ENCODE data around the gene NPAT. TPM values are rescaled to one million over a fixed set of nuclear protein-coding genes. Genes with fewer than 3 reads are reported as not detected.

Gene NPAT
- total and polyA plus RNA-seq, 4 donors: 1.6 to 12.7 (median 5.9) TPM

DNA sequence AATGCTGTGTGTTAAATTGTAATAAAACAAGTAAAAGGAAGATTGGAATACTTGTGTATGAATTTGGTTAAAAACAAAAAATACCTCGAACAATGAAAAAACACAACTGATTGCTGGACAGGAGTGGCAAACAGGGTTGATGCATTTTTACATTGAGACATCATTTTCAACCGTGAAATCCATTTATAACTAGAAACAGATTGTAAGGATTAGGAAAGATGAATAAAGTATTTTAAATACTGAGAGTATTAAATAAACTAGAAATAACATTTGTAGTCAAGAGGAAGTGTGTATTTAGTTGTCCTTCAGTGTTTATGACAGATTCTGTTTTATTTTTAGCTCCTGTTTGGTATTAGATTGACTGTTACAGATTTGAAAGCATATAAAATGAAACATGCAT is 5.8 kb upstream of the NPAT start:
- TF ChIP-seq RXRA (IDR thresholded peaks at IDR 0.05): no peak
- TF ChIP-seq, protein P1, sequence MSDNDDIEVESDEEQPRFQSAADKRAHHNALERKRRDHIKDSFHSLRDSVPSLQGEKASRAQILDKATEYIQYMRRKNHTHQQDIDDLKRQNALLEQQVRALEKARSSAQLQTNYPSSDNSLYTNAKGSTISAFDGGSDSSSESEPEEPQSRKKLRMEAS (IDR thresholded peaks at IDR 0.05): no peak
- no peak for TF ChIP-seq NR2F2 (IDR thresholded peaks at IDR 0.05)
- TF ChIP-seq RAD21 (IDR thresholded peaks at IDR 0.05): no peak
- TF ChIP-seq ATF3 (IDR thresholded peaks at IDR 0.05): no peak
- TF ChIP-seq REST (IDR thresholded peaks at IDR 0.05): no peak
- TF ChIP-seq TAF1 (conservative IDR thresholded peaks at IDR 0.05): no peak
- no peak for TF ChIP-seq HNF4G (IDR thresholded peaks at IDR 0.05)
- TF ChIP-seq FOXA2 (IDR thresholded peaks at IDR 0.05): no peak
- TF ChIP-seq HNF4A (conservative IDR thresholded peaks at IDR 0.05): no peak
- no peak for TF ChIP-seq YY1 (IDR thresholded peaks at IDR 0.05)
- no peak for TF ChIP-seq EGR1 (IDR thresholded peaks at IDR 0.05; ENCODE audit: low read depth in 2 of 2)
- TF ChIP-seq, protein P2, sequence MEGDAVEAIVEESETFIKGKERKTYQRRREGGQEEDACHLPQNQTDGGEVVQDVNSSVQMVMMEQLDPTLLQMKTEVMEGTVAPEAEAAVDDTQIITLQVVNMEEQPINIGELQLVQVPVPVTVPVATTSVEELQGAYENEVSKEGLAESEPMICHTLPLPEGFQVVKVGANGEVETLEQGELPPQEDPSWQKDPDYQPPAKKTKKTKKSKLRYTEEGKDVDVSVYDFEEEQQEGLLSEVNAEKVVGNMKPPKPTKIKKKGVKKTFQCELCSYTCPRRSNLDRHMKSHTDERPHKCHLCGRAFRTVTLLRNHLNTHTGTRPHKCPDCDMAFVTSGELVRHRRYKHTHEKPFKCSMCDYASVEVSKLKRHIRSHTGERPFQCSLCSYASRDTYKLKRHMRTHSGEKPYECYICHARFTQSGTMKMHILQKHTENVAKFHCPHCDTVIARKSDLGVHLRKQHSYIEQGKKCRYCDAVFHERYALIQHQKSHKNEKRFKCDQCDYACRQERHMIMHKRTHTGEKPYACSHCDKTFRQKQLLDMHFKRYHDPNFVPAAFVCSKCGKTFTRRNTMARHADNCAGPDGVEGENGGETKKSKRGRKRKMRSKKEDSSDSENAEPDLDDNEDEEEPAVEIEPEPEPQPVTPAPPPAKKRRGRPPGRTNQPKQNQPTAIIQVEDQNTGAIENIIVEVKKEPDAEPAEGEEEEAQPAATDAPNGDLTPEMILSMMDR (IDR thresholded peaks at IDR 0.05; ENCODE audit: low read depth, low read length, missing input control): no peak
- no peak overlapping the region for H3K4me3 ChIP-seq (ENCODE audit: low read depth in 1 of 3, low read length in 3 of 3)
- peaks cover 5 to 25% (median 14%) of the 10 kb centered on the region in 4 donors for H3K36me3 ChIP-seq (ENCODE audit: control insufficient read depth in 4 of 4, insufficient read depth in 3 of 4, low read depth in 1 of 4, low read length in 3 of 4)
- 91% methylated on average over 2 of the region's 2 CpGs for WGBS
- peaks cover 0 to 16% (median 10%) of the 10 kb centered on the region in 4 donors for H3K4me1 ChIP-seq (ENCODE audit: control insufficient read depth in 4 of 4, insufficient read depth in 4 of 4, low read length in 3 of 4)
- H3K27me3 ChIP-seq (ENCODE audit: control insufficient read depth in 4 of 4, insufficient read depth in 4 of 4, low read length in 3 of 4): no peaks in the 10 kb centered on the region
- H3K9ac ChIP-seq (ENCODE audit: low read depth in 1 of 2, low read length in 2 of 2): no peak overlapping the region
- H3K9me3 ChIP-seq (ENCODE audit: control insufficient read depth in 4 of 4, low read length in 3 of 4): no peaks in the 10 kb centered on the region
- DNase-seq (ENCODE audit: low spot score): no peak
- no peak overlapping the region for H3K27ac ChIP-seq (ENCODE audit: low read depth in 1 of 2, low read length in 2 of 2)

GRCh38 chr11:108226036-108226435 is 3.6 kb upstream of the NPAT start:
- WGBS: 92% methylated on average over 2 of the region's 2 CpGs
- H3K9me3 ChIP-seq (ENCODE audit: control insufficient read depth in 4 of 4, low read length in 3 of 4): no peaks in the 10 kb centered on the region
- no peaks in the 10 kb centered on the region for H3K27me3 ChIP-seq (ENCODE audit: control insufficient read depth in 4 of 4, insufficient read depth in 4 of 4, low read length in 3 of 4)
- H3K4me1 ChIP-seq (ENCODE audit: control insufficient read depth in 4 of 4, insufficient read depth in 4 of 4, low read length in 3 of 4): peaks cover 0 to 24% (median 11%) of the 10 kb centered on the region in 4 donors
- H3K36me3 ChIP-seq (ENCODE audit: control insufficient read depth in 4 of 4, insufficient read depth in 3 of 4, low read depth in 1 of 4, low read length in 3 of 4): peaks cover 2 to 16% (median 8%) of the 10 kb centered on the region in 4 donors
- H3K27ac ChIP-seq (ENCODE audit: low read depth in 1 of 2, low read length in 2 of 2): no peak overlapping the region
- no peak overlapping the region for H3K4me3 ChIP-seq (ENCODE audit: low read depth in 1 of 3, low read length in 3 of 3)
- TF ChIP-seq JUND (IDR thresholded peaks at IDR 0.05): no peak
- TF ChIP-seq EGR1 (IDR thresholded peaks at IDR 0.05; ENCODE audit: low read depth in 2 of 2): no peak
- no peak for TF ChIP-seq FOXA1 (IDR thresholded peaks at IDR 0.05)
- TF ChIP-seq GABPA (IDR thresholded peaks at IDR 0.05 in 1 of 2, conservative IDR thresholded peaks at IDR 0.05 in 1 of 2): no peak
- TF ChIP-seq HNF4A (conservative IDR thresholded peaks at IDR 0.05): no peak
- TF ChIP-seq, protein P1 (IDR thresholded peaks at IDR 0.05): no peak
- TF ChIP-seq RAD21 (IDR thresholded peaks at IDR 0.05): no peak
- TF ChIP-seq RXRA (IDR thresholded peaks at IDR 0.05): no peak
- TF ChIP-seq, protein P2 (IDR thresholded peaks at IDR 0.05; ENCODE audit: low read depth, low read length, missing input control): no peak
- TF ChIP-seq ZBTB33 (IDR thresholded peaks at IDR 0.05): no peak
- no peak for TF ChIP-seq FOXA2 (IDR thresholded peaks at IDR 0.05)
- TF ChIP-seq REST (IDR thresholded peaks at IDR 0.05): no peak
- no peak for TF ChIP-seq NR2F2 (IDR thresholded peaks at IDR 0.05)
- TF ChIP-seq YY1 (IDR thresholded peaks at IDR 0.05): no peak
- no peak overlapping the region for H3K9ac ChIP-seq (ENCODE audit: low read depth in 1 of 2, low read length in 2 of 2)
- no peak for DNase-seq (ENCODE audit: low spot score)

Measured in liver (tissue), 9 donors.